Effector memory CD4-positive, alpha-beta T cell (primary cell): ENCODE data around the gene BBS1.
A peak's percentile ranks its signal among the peaks of the same experiment; 100 is the strongest.

ENCODE experiments used
- DNase-seq, 3 donors: peaks; one replicate each; pipeline ENCODE4 v3.0.0-alpha.2; 2020
- H3K27ac ChIP-seq: 2 replicates; pipeline ENCODE4 v1.7.0; 2013; ENCODE audit warnings: mild to moderate bottlenecking, low read length, moderate library complexity; ENCODE audit not compliant: insufficient read depth, poor library complexity, severe bottlenecking
- H3K27me3 ChIP-seq: replicated peaks from 2 replicates; pipeline ENCODE4 v1.7.0; 2013; ENCODE audit warnings: mild to moderate bottlenecking, low read length; ENCODE audit not compliant: insufficient read depth, control insufficient read depth, poor library complexity, severe bottlenecking
- H3K36me3 ChIP-seq: 2 replicates; pipeline ENCODE4 v1.7.0; 2013; ENCODE audit warnings: mild to moderate bottlenecking, low read length, moderate library complexity; ENCODE audit not compliant: control insufficient read depth, insufficient read depth
- H3K4me1 ChIP-seq: 2 replicates; pipeline ENCODE4 v1.7.0; 2013; ENCODE audit warnings: low read length, mild to moderate bottlenecking; ENCODE audit not compliant: control insufficient read depth, insufficient read depth, poor library complexity, severe bottlenecking
- H3K4me3 ChIP-seq: 2 replicates; pipeline ENCODE4 v1.7.0; 2013; ENCODE audit warnings: low read length, low read depth, mild to moderate bottlenecking; ENCODE audit not compliant: insufficient read depth, poor library complexity, severe bottlenecking
- H3K9me3 ChIP-seq: 2 replicates; pipeline ENCODE4 v1.7.0; 2013; ENCODE audit warnings: mild to moderate bottlenecking, low read length, moderate library complexity; ENCODE audit not compliant: control insufficient read depth

BBS1 gene

GRCh38 chr11:66476841-66477251, 33.6 kb upstream of the BBS1 start:
- Histone ChIP-seq H3K36me3 (peaks cover 16% of the 10 kb centered on the region), H3K27me3 (no peaks in the 10 kb centered on the region), H3K9me3 (no peaks in the 10 kb centered on the region), H3K4me3 (no peak overlapping the region), H3K27ac (no peak overlapping the region), H3K4me1 (peaks cover 17% of the 10 kb centered on the region)
- DNase-seq = no peak

- H3K27ac ChIP-seq = no peak overlapping the region
These were observed 32.9 kb upstream of the BBS1 start for GRCh38 chr11:66477263-66478201.

GRCh38 chr11:66478729-66479393, 31.6 kb upstream of the BBS1 start:
- DNase-seq = no peak
- Histone ChIP-seq H3K4me3 (no peak overlapping the region), H3K9me3 (no peaks in the 10 kb centered on the region), H3K27ac (peak overlapping the region; percentile 77), H3K27me3 (no peaks in the 10 kb centered on the region), H3K4me1 (peaks cover 17% of the 10 kb centered on the region), H3K36me3 (peaks cover 2% of the 10 kb centered on the region)

More at GRCh38 chr11:66477263-66478201, 32.9 kb upstream of the BBS1 start:
- Histone ChIP-seq H3K9me3 (no peaks in the 10 kb centered on the region), H3K4me1 (peaks cover 17% of the 10 kb centered on the region), H3K36me3 (peaks cover 13% of the 10 kb centered on the region), H3K4me3 (no peak overlapping the region), H3K27me3 (no peaks in the 10 kb centered on the region)
- no peak for DNase-seq

GRCh38 chr11:66479394-66480116, 30.9 kb upstream of the BBS1 start:
- no peaks in the 10 kb centered on the region for H3K27me3 ChIP-seq
- H3K36me3 ChIP-seq = no peaks in the 10 kb centered on the region
- peak overlapping the region; percentile 76 for H3K4me3 ChIP-seq
- H3K27ac ChIP-seq = peak overlapping the region; percentile 77
- H3K9me3 ChIP-seq = no peaks in the 10 kb centered on the region
- no peak for DNase-seq
- peaks cover 17% of the 10 kb centered on the region for H3K4me1 ChIP-seq

- Histone ChIP-seq H3K9me3 (no peaks in the 10 kb centered on the region), H3K4me3 (peak within 1 kb of the TSS; percentile 76), H3K27me3 (no peaks in the 10 kb centered on the region), H3K36me3 (peaks cover 4% of the 10 kb centered on the region), H3K27ac (peak within 1 kb of the TSS; percentile 77), H3K4me1 (peaks cover 17% of the 10 kb centered on the region)
- DNase-seq = peak; percentile 84 to 93 (median 93)
These were observed 30.1 kb upstream of the BBS1 start, which contains the start of gene DPP3 for GRCh38 chr11:66480117-66480938. Gene DPP3, plus strand, starts transcription at chr11:66480434. Its CDS starts 1,767 bp downstream, at chr11:66482201.

GRCh38 chr11:66484806-66485380, 25.5 kb upstream of the BBS1 start:
- Histone ChIP-seq H3K27ac (no peak overlapping the region), H3K4me1 (peaks cover 7% of the 10 kb centered on the region), H3K36me3 (peaks cover 22% of the 10 kb centered on the region), H3K9me3 (no peaks in the 10 kb centered on the region), H3K4me3 (no peak overlapping the region), H3K27me3 (no peaks in the 10 kb centered on the region)
- DNase-seq = no peak

- no peaks in the 10 kb centered on the region for H3K4me1 ChIP-seq
- DNase-seq = no peak
- no peaks in the 10 kb centered on the region for H3K27me3 ChIP-seq
- H3K4me3 ChIP-seq = no peak overlapping the region
- H3K36me3 ChIP-seq = peaks cover 34% of the 10 kb centered on the region
- no peaks in the 10 kb centered on the region for H3K9me3 ChIP-seq
- no peak overlapping the region for H3K27ac ChIP-seq
These were observed 21.5 kb upstream of the BBS1 start for GRCh38 chr11:66488957-66489356.

- H3K9me3 ChIP-seq = no peaks in the 10 kb centered on the region
- H3K4me3 ChIP-seq = no peak overlapping the region
- no peaks in the 10 kb centered on the region for H3K27me3 ChIP-seq
- H3K4me1 ChIP-seq = no peaks in the 10 kb centered on the region
- H3K27ac ChIP-seq = no peak overlapping the region
- DNase-seq = no peak
- H3K36me3 ChIP-seq = peaks cover 34% of the 10 kb centered on the region
These were observed 20.8 kb upstream of the BBS1 start for GRCh38 chr11:66489636-66490035.
